ENCODE results near the gene NAA16. TPM values are rescaled to one million over a fixed set of nuclear protein-coding genes. Genes with fewer than 3 reads are reported as not detected.

Gene NAA16
- total RNA-seq, 1 experiment from 2014 or later: 32.4 TPM

GRCh38 chr13:41307884-41308640 lies 3.0 kb upstream of the NAA16 start:
- DNase-seq: no peak
- no peak for TF ChIP-seq CTCF (IDR thresholded peaks at IDR 0.05; ENCODE audit: insufficient read depth in 1 of 2, low read depth in 1 of 2, low read length in 1 of 2, severe bottlenecking in 1 of 2, unreplicated experiment in 1 of 2)
- H3K27me3 Mint-ChIP-seq (ENCODE audit: insufficient read depth, unreplicated experiment): no peaks in the 10 kb centered on the region
- no peaks in the 10 kb centered on the region for H3K36me3 ChIP-seq (ENCODE audit: control insufficient read depth, insufficient read depth, low read length)
- intact Hi-C loops (cut with micrococcal nuclease; ENCODE audit: unreplicated experiment): no loop called here
- ChIA-PET CTCF (no interaction called here), POLR2A (no interaction called here)
- H3K27ac Mint-ChIP-seq (ENCODE audit: unreplicated experiment): no peak overlapping the region
- peaks cover 13% of the 10 kb centered on the region for H3K36me3 Mint-ChIP-seq (ENCODE audit: insufficient read depth, unreplicated experiment)
- no peak overlapping the region for H3K4me3 Mint-ChIP-seq (ENCODE audit: unreplicated experiment)
- peaks cover 2% of the 10 kb centered on the region; the same call in 1 of the 2 replicates for H3K4me1 ChIP-seq
- BruUV-seq (replicated peaks): no TSS peak
- H3K27me3 ChIP-seq (replicated peaks; ENCODE audit: control insufficient read depth, insufficient read depth, low read length): no peaks in the 10 kb centered on the region
- no peaks in the 10 kb centered on the region for H3K9me3 Mint-ChIP-seq (ENCODE audit: unreplicated experiment)
- H3K4me3 ChIP-seq (ENCODE audit: low read depth, low read length): no peak overlapping the region
- no peaks in the 10 kb centered on the region for H3K9me3 ChIP-seq
- peaks cover 7% of the 10 kb centered on the region for H3K4me1 Mint-ChIP-seq (ENCODE audit: low read depth, unreplicated experiment)

- H3K36me3 ChIP-seq (ENCODE audit: control insufficient read depth, insufficient read depth, low read length): no peaks in the 10 kb centered on the region
- H3K27me3 ChIP-seq (replicated peaks; ENCODE audit: control insufficient read depth, insufficient read depth, low read length): no peaks in the 10 kb centered on the region
- peaks cover 6% of the 10 kb centered on the region for H3K4me1 ChIP-seq
- H3K4me1 Mint-ChIP-seq (ENCODE audit: low read depth, unreplicated experiment): peaks cover 15% of the 10 kb centered on the region
- no peaks in the 10 kb centered on the region for H3K27me3 Mint-ChIP-seq (ENCODE audit: insufficient read depth, unreplicated experiment)
- intact Hi-C loops (cut with micrococcal nuclease; ENCODE audit: unreplicated experiment): loop anchor here (2.0 kb wide), 1 partner anchor 49 kb away; the partner anchor contains the start of gene MTRF1
- H3K9me3 Mint-ChIP-seq (ENCODE audit: unreplicated experiment): no peaks in the 10 kb centered on the region
- BruUV-seq (replicated peaks): no TSS peak
- H3K4me3 Mint-ChIP-seq (ENCODE audit: unreplicated experiment): peak overlapping the region; percentile 97
- no peaks in the 10 kb centered on the region for H3K9me3 ChIP-seq
- ChIA-PET CTCF (no interaction called here), POLR2A (no interaction called here)
- DNase-seq: peak; percentile 43 to 55
- H3K36me3 Mint-ChIP-seq (ENCODE audit: insufficient read depth, unreplicated experiment): peaks cover 13% of the 10 kb centered on the region
- no peak for TF ChIP-seq CTCF (IDR thresholded peaks at IDR 0.05; ENCODE audit: insufficient read depth in 1 of 2, low read depth in 1 of 2, low read length in 1 of 2, severe bottlenecking in 1 of 2, unreplicated experiment in 1 of 2)
- H3K27ac Mint-ChIP-seq (ENCODE audit: unreplicated experiment): peak overlapping the region; percentile 85
- H3K4me3 ChIP-seq (ENCODE audit: low read depth, low read length): peak overlapping the region; percentile 85
Measured at GRCh38 chr13:41311406-41312175, 524 bp downstream of the NAA16 start.

GRCh38 chr13:41312176-41312500 lies 1.1 kb downstream of the NAA16 start:
- Histone ChIP-seq H3K4me3 (ENCODE audit: low read depth, low read length) (peak overlapping the region; percentile 85), H3K9me3 (no peaks in the 10 kb centered on the region), H3K4me1 (peaks cover 11% of the 10 kb centered on the region), H3K27me3 (replicated peaks; ENCODE audit: control insufficient read depth, insufficient read depth, low read length) (no peaks in the 10 kb centered on the region), H3K36me3 (ENCODE audit: control insufficient read depth, insufficient read depth, low read length) (no peaks in the 10 kb centered on the region)
- BruUV-seq (replicated peaks): no TSS peak
- intact Hi-C loops (cut with micrococcal nuclease; ENCODE audit: unreplicated experiment): no loop called here
- Mint-ChIP-seq H3K27ac (ENCODE audit: unreplicated experiment) (peak overlapping the region; percentile 85), H3K4me3 (ENCODE audit: unreplicated experiment) (peak overlapping the region; percentile 97), H3K9me3 (ENCODE audit: unreplicated experiment) (no peaks in the 10 kb centered on the region), H3K36me3 (ENCODE audit: insufficient read depth, unreplicated experiment) (peaks cover 13% of the 10 kb centered on the region), H3K4me1 (ENCODE audit: low read depth, unreplicated experiment) (peaks cover 15% of the 10 kb centered on the region), H3K27me3 (ENCODE audit: insufficient read depth, unreplicated experiment) (no peaks in the 10 kb centered on the region)
- DNase-seq: peak in 1 of 2 experiments; percentile 16
- POLR2A ChIA-PET: no interaction called here
- CTCF ChIA-PET: no interaction called here
- no peak for TF ChIP-seq CTCF (IDR thresholded peaks at IDR 0.05; ENCODE audit: insufficient read depth in 1 of 2, low read depth in 1 of 2, low read length in 1 of 2, severe bottlenecking in 1 of 2, unreplicated experiment in 1 of 2)

Data from Caco-2 (cell line).